ENCODE results near the gene C20orf204.
"Not testable (repeated sequence)": the region's sequence is repeated elsewhere in the genome, so short reads cannot be mapped to it uniquely, and the experiment has no call there.

Gene C20orf204

DNA sequence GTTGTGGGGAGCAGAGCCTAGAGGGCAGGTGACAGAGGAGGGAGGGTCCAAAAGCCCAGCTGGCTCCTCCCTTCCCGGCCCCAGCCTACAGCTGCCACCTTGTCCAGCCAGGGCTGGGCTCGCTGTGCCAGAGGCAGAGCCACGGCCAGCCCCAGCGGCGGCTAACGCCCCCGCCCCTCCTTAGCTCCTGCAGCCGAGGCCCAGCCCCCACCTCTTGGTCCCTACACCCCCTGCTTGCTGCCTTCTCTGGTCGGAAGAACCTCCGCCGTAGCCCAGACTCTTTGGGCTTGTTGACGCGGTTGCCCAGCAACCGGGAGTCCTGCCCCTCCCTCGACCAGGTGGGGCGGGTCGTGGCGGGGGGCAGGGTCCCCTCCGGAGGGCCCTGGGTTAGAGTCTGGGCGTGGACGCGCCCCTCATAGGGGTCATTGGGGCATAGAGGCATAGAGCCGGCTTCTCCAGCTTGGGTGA lies 48.7 kb downstream of the C20orf204 start:
- no peak for DNase-seq

DNA sequence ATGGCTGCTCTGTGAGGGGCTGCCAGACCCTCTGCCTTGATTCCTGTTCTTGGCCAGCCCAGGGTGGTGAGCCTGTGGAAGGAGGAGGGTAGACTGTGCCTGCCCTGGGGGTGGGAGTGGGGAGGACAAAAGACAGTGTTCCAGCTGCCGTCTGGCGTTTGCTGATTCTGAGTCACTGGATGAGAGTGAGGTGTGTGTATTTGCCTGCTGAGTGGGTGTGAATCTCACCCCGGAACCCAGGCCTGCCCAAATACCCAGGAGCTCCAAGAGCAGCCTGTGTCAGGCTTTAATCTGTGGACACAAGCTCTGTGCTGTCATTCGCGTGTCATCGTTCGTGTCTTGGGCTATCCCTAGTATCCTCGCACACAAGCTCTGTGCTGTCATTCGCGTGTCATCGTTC lies 50.8 kb downstream of the C20orf204 start:
- no peak for DNase-seq

DNA sequence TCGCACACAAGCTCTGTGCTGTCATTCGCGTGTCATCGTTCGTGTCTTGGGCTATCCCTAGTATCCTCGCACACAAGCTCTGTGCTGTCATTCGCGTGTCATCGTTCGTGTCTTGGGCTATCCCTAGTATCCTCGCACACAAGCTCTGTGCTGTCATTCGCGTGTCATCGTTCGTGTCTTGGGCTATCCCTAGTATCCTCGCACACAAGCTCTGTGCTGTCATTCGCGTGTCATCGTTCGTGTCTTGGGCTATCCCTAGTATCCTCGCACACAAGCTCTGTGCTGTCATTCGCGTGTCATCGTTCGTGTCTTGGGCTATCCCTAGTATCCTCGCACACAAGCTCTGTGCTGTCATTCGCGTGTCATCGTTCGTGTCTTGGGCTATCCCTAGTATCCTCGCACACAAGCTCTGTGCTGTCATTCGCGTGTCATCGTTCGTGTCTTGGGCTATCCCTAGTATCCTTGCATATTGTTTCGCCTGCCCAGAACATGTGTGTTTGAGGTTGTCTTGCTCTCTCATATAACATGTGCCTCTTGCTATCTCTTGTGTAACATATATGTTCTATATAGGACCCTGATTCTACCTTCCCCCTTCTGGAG lies 51.3 kb downstream of the C20orf204 start:
- DNase-seq = not testable (repeated sequence)

DNA sequence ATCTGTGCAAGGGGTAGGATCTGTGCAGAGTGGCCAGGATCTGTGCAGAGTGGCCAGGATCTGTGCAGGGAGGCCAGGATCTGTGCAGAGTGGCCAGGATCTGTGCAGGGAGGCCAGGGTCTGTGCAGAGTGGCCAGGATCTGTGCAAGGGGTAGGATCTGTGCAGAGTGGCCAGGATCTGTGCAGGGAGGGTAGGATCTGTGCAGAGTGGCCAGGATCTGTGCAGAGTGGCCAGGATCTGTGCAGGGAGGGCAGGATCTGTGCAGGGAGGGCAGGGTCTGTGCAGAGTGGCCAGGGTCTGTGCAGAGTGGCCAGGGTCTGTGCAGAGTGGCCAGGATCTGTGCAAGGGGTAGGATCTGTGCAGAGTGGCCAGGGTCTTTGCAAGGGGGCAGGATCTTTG lies 52.6 kb downstream of the C20orf204 start:
- not testable (repeated sequence) for DNase-seq

All from stimulated activated CD4-positive, alpha-beta T cell treated with anti-CD3 and anti-CD28 coated beads, Interleukin-2, amount 100 ng/mL, for 48 hours (primary cell).